ENCODE measurements around the gene SLC11A2. TPM values are rescaled to one million over a fixed set of nuclear protein-coding genes. Genes with fewer than 3 reads are reported as not detected.

Gene SLC11A2
- total and polyA plus RNA-seq, 2 of the 8 experiments (the other 6 are each of a cell fraction or from before 2014, with no cell fraction given) = 55.0 to 61.5 TPM

- TF ChIP-seq CHD7 (IDR thresholded peaks at IDR 0.05; ENCODE audit: insufficient replicate concordance, low read length) = no peak
Observed at GRCh38 chr12:50951112-50951511, 75.1 kb downstream of the SLC11A2 start (continued).

All from H1 (cell line).